GM23338 (cell line): ENCODE measurements around the gene COL15A1. TPM values are rescaled to one million over a fixed set of nuclear protein-coding genes. Genes with fewer than 3 reads are reported as not detected.

Experiments used
- ATAC-seq: fragments of 200-7000 bp; cut with Tn5 transposase; 3 replicates; pipeline ENCODE4 v1.9.1; 2020
- DNase-seq: peaks from one replicate; pipeline ENCODE4 v3.0.0-alpha.2; 2015; ENCODE audit warnings: low spot score
- H2AFZ ChIP-seq: fragments of 200-600 bp; sonication (generic); 2 replicates; pipeline ENCODE4 v1.8.0; 2016; ENCODE audit warnings: antibody characterized with exemption, mild to moderate bottlenecking, moderate library complexity
- H3F3A ChIP-seq: fragments of 200-600 bp; sonication (generic); replicated peaks from 2 replicates; pipeline ENCODE4 v1.8.0; 2017; ENCODE audit warnings: antibody characterized with exemption, mixed run types, low read depth
- H3K27ac ChIP-seq: fragments of 200-600 bp; sonication (generic); 2 replicates; pipeline ENCODE4 v1.6.1; 2016; ENCODE audit warnings: low read depth
- H3K27me3 ChIP-seq: fragments of 200-600 bp; sonication (generic); 2 replicates; pipeline ENCODE4 v1.8.0; 2016; ENCODE audit warnings: mild to moderate bottlenecking, mixed run types, moderate library complexity; ENCODE audit not compliant: insufficient read depth
- H3K36me3 ChIP-seq: fragments of 200-600 bp; sonication (generic); 2 replicates; pipeline ENCODE4 v1.8.0; 2016; ENCODE audit warnings: mild to moderate bottlenecking; ENCODE audit not compliant: insufficient read depth
- H3K4me1 ChIP-seq: fragments of 200-600 bp; sonication (generic); 2 replicates; pipeline ENCODE4 v1.8.0; 2016; ENCODE audit warnings: mild to moderate bottlenecking, moderate library complexity; ENCODE audit not compliant: insufficient read depth
- H3K4me2 ChIP-seq: fragments of 200-600 bp; sonication (generic); 2 replicates; pipeline ENCODE4 v1.7.1; 2017; ENCODE audit warnings: mixed run types
- H3K4me3 ChIP-seq: fragments of 200-600 bp; sonication (generic); 2 replicates; pipeline ENCODE4 v1.6.1; 2016; ENCODE audit warnings: mixed run types
- H3K79me2 ChIP-seq: fragments of 200-600 bp; sonication (generic); replicated peaks from 2 replicates; pipeline ENCODE4 v1.8.0; 2017; ENCODE audit warnings: mild to moderate bottlenecking; ENCODE audit not compliant: insufficient read depth
- H3K9me2 ChIP-seq: fragments of 200-600 bp; sonication (generic); 2 replicates; pipeline ENCODE4 v1.8.0; 2017; ENCODE audit not compliant: insufficient read depth
- H4K20me1 ChIP-seq: fragments of 200-600 bp; sonication (generic); replicated peaks from 2 replicates; pipeline ENCODE4 v1.8.0; 2017; ENCODE audit warnings: mild to moderate bottlenecking; ENCODE audit not compliant: insufficient read depth
- H3K27ac Mint-ChIP-seq: 2 replicates; pipeline ENCODE4 v1.8.0; 2020; ENCODE audit warnings: inconsistent platforms, mild to moderate bottlenecking, moderate library complexity, mixed read lengths
- H3K27me3 Mint-ChIP-seq: 3 replicates; pipeline ENCODE4 v1.8.0; 2022; ENCODE audit warnings: low read depth, mild to moderate bottlenecking, moderate library complexity, mixed read lengths, inconsistent platforms; ENCODE audit not compliant: insufficient read depth, poor library complexity
- H3K36me3 Mint-ChIP-seq: 3 replicates; pipeline ENCODE4 v1.8.0; 2021; ENCODE audit warnings: low read depth, mild to moderate bottlenecking, inconsistent platforms, moderate library complexity, mixed read lengths
- H3K4me1 Mint-ChIP-seq: 3 replicates; pipeline ENCODE4 v1.8.0; 2020; ENCODE audit warnings: mild to moderate bottlenecking, inconsistent platforms, mixed read lengths
- H3K4me3 Mint-ChIP-seq: 3 replicates; pipeline ENCODE4 v1.8.0; 2021; ENCODE audit warnings: moderate library complexity, mild to moderate bottlenecking, inconsistent platforms, mixed read lengths
- H3K9me3 Mint-ChIP-seq: 3 replicates; pipeline ENCODE4 v1.8.0; 2020; ENCODE audit warnings: moderate library complexity, mild to moderate bottlenecking, inconsistent platforms, mixed read lengths
- CREB1 ChIP-seq: fragments of 250-450 bp; sonication (Bioruptor Pico); IDR thresholded peaks from 2 replicates; pipeline ENCODE4 v1.5.0; 2020; ENCODE audit warnings: low read depth, mild to moderate bottlenecking, moderate library complexity
- EZH2 ChIP-seq: fragments of 200-600 bp; sonication (generic); IDR thresholded peaks from one replicate; pipeline ENCODE4 v1.8.0; 2017; ENCODE audit warnings: antibody characterized with exemption, mild to moderate bottlenecking, low read depth; ENCODE audit not compliant: unreplicated experiment
- EZH2phosphoT487 ChIP-seq: fragments of 200-600 bp; sonication (generic); IDR thresholded peaks from one replicate; pipeline ENCODE4 v1.8.1; 2018; ENCODE audit warnings: antibody characterized with exemption; ENCODE audit not compliant: unreplicated experiment
- JUNB ChIP-seq: IDR thresholded peaks from one replicate; pipeline ENCODE4 v1.6.1; 2016; ENCODE audit warnings: antibody characterized with exemption; ENCODE audit not compliant: unreplicated experiment
- NANOG ChIP-seq: IDR thresholded peaks from 2 replicates; pipeline ENCODE4 v1.6.1; 2016; ENCODE audit warnings: antibody characterized with exemption, borderline replicate concordance
- POLR2AphosphoS5 ChIP-seq: IDR thresholded peaks from 2 replicates; pipeline ENCODE4 v1.6.1; 2016; ENCODE audit warnings: antibody characterized with exemption, low read depth
- REST ChIP-seq: IDR thresholded peaks from one replicate; pipeline ENCODE4 v1.6.1; 2018; ENCODE audit warnings: antibody characterized with exemption; ENCODE audit not compliant: unreplicated experiment
- STAT1 ChIP-seq: IDR thresholded peaks from one replicate; pipeline ENCODE4 v1.6.1; 2016; ENCODE audit warnings: antibody characterized with exemption; ENCODE audit not compliant: unreplicated experiment
- ZNF114 ChIP-seq: fragments of 250-450 bp; sonication (Bioruptor Pico); IDR thresholded peaks from 2 replicates; pipeline ENCODE4 v1.5.0; 2020; ENCODE audit warnings: mild to moderate bottlenecking, moderate library complexity
- ZNF331 ChIP-seq: fragments of 250-450 bp; sonication (Bioruptor Pico); IDR thresholded peaks from 2 replicates; pipeline ENCODE4 v1.5.0; 2020; ENCODE audit warnings: low read depth, mild to moderate bottlenecking, moderate library complexity
- polyA plus RNA-seq: library from polyadenylated mRNA; unstranded; fragments of >200 nt; fragmentation: Nextera tagmentation; extraction: Ambion mirVana; gene quantifications from 2 replicates; pipeline ENCODE4 v1.2.1, GENCODE V29; 2016
- total RNA-seq: library from RNA; depleted of rRNA; stranded (reverse); fragments of >200 nt; shearing (Covaris generic); gene quantifications from 2 replicates; pipeline ENCODE4 v1.2.3, GENCODE V29; 2014
- TF ChIP-seq, protein P1 (sequence below), 2 experiments: fragments of 200-600 bp in 1 of 2; sonication (generic) in 1 of 2; conservative IDR thresholded peaks; 2 replicates each; pipeline versions ENCODE4 v1.5.1 to v1.6.1; 2016 to 2017; ENCODE audit warnings: antibody characterized with exemption in 2 of 2, low read depth in 2 of 2, mild to moderate bottlenecking in 2 of 2, moderate library complexity in 1 of 2
- TF ChIP-seq, protein P2 (sequence below): IDR thresholded peaks from 2 replicates; pipeline ENCODE4 v1.6.1; 2016; ENCODE audit warnings: antibody characterized with exemption
- TF ChIP-seq, protein P3 (sequence below): fragments of 250-450 bp; sonication (Bioruptor Pico); IDR thresholded peaks from 2 replicates; pipeline ENCODE4 v1.5.0; 2020; ENCODE audit warnings: mild to moderate bottlenecking, moderate library complexity

The COL15A1 gene
- total and polyA plus RNA-seq, 2 experiments from 2014 or later: 0.17 to 0.18 TPM

- Mint-ChIP-seq H3K36me3 (no peaks in the 10 kb centered on the region), H3K27me3 (peaks cover 6% of the 10 kb centered on the region), H3K27ac (no peak overlapping the region), H3K4me3 (no peak overlapping the region), H3K9me3 (no peaks in the 10 kb centered on the region), H3K4me1 (peaks cover 7% of the 10 kb centered on the region; the same call in 2 of the 3 replicates)
- H3K27ac ChIP-seq: no peak overlapping the region
- no peaks in the 10 kb centered on the region for H4K20me1 ChIP-seq
- no peaks in the 10 kb centered on the region for H3K27me3 ChIP-seq
- H3K9me2 ChIP-seq: no peaks in the 10 kb centered on the region
- H3K4me3 ChIP-seq: no peak overlapping the region
- ATAC-seq: no peak
- TF ChIP-seq ZNF114 (CRISPR knock-in tag): no peak
- TF ChIP-seq ZNF331 (CRISPR knock-in tag): no peak
- TF ChIP-seq, protein P1, sequence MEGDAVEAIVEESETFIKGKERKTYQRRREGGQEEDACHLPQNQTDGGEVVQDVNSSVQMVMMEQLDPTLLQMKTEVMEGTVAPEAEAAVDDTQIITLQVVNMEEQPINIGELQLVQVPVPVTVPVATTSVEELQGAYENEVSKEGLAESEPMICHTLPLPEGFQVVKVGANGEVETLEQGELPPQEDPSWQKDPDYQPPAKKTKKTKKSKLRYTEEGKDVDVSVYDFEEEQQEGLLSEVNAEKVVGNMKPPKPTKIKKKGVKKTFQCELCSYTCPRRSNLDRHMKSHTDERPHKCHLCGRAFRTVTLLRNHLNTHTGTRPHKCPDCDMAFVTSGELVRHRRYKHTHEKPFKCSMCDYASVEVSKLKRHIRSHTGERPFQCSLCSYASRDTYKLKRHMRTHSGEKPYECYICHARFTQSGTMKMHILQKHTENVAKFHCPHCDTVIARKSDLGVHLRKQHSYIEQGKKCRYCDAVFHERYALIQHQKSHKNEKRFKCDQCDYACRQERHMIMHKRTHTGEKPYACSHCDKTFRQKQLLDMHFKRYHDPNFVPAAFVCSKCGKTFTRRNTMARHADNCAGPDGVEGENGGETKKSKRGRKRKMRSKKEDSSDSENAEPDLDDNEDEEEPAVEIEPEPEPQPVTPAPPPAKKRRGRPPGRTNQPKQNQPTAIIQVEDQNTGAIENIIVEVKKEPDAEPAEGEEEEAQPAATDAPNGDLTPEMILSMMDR (conservative IDR thresholded peaks at IDR 0.05; ENCODE audit: low read depth in 2 of 2): no peak
- TF ChIP-seq POLR2AphosphoS5: no peak
- no peak for TF ChIP-seq STAT1
- no peak for TF ChIP-seq REST
- TF ChIP-seq EZH2: no peak
- TF ChIP-seq, protein P2, sequence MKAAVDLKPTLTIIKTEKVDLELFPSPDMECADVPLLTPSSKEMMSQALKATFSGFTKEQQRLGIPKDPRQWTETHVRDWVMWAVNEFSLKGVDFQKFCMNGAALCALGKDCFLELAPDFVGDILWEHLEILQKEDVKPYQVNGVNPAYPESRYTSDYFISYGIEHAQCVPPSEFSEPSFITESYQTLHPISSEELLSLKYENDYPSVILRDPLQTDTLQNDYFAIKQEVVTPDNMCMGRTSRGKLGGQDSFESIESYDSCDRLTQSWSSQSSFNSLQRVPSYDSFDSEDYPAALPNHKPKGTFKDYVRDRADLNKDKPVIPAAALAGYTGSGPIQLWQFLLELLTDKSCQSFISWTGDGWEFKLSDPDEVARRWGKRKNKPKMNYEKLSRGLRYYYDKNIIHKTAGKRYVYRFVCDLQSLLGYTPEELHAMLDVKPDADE: no peak
- no peak for TF ChIP-seq EZH2phosphoT487
- no peak for TF ChIP-seq NANOG
- no peak for TF ChIP-seq CREB1 (CRISPR knock-in tag)
- no peak for TF ChIP-seq JUNB
- TF ChIP-seq, protein P3, sequence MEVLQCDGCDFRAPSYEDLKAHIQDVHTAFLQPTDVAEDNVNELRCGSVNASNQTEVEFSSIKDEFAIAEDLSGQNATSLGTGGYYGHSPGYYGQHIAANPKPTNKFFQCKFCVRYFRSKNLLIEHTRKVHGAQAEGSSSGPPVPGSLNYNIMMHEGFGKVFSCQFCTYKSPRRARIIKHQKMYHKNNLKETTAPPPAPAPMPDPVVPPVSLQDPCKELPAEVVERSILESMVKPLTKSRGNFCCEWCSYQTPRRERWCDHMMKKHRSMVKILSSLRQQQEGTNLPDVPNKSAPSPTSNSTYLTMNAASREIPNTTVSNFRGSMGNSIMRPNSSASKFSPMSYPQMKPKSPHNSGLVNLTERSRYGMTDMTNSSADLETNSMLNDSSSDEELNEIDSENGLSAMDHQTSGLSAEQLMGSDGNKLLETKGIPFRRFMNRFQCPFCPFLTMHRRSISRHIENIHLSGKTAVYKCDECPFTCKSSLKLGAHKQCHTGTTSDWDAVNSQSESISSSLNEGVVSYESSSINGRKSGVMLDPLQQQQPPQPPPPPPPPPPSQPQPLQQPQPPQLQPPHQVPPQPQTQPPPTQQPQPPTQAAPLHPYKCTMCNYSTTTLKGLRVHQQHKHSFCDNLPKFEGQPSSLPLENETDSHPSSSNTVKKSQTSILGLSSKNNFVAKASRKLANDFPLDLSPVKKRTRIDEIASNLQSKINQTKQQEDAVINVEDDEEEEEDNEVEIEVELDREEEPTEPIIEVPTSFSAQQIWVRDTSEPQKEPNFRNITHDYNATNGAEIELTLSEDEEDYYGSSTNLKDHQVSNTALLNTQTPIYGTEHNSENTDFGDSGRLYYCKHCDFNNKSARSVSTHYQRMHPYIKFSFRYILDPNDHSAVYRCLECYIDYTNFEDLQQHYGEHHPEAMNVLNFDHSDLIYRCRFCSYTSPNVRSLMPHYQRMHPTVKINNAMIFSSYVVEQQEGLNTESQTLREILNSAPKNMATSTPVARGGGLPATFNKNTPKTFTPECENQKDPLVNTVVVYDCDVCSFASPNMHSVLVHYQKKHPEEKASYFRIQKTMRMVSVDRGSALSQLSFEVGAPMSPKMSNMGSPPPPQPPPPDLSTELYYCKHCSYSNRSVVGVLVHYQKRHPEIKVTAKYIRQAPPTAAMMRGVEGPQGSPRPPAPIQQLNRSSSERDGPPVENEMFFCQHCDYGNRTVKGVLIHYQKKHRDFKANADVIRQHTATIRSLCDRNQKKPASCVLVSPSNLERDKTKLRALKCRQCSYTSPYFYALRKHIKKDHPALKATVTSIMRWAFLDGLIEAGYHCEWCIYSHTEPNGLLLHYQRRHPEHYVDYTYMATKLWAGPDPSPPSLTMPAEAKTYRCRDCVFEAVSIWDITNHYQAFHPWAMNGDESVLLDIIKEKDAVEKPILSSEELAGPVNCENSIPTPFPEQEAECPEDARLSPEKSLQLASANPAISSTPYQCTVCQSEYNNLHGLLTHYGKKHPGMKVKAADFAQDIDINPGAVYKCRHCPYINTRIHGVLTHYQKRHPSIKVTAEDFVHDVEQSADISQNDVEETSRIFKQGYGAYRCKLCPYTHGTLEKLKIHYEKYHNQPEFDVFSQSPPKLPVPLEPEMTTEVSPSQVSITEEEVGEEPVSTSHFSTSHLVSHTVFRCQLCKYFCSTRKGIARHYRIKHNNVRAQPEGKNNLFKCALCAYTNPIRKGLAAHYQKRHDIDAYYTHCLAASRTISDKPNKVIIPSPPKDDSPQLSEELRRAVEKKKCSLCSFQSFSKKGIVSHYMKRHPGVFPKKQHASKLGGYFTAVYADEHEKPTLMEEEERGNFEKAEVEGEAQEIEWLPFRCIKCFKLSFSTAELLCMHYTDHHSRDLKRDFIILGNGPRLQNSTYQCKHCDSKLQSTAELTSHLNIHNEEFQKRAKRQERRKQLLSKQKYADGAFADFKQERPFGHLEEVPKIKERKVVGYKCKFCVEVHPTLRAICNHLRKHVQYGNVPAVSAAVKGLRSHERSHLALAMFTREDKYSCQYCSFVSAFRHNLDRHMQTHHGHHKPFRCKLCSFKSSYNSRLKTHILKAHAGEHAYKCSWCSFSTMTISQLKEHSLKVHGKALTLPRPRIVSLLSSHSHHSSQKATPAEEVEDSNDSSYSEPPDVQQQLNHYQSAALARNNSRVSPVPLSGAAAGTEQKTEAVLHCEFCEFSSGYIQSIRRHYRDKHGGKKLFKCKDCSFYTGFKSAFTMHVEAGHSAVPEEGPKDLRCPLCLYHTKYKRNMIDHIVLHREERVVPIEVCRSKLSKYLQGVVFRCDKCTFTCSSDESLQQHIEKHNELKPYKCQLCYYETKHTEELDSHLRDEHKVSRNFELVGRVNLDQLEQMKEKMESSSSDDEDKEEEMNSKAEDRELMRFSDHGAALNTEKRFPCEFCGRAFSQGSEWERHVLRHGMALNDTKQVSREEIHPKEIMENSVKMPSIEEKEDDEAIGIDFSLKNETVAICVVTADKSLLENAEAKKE: no peak
- H3K4me1 ChIP-seq: no peaks in the 10 kb centered on the region
- no peak for DNase-seq
- no peaks in the 10 kb centered on the region for H3F3A ChIP-seq
- no peaks in the 10 kb centered on the region for H3K36me3 ChIP-seq
- H3K4me2 ChIP-seq: no peak overlapping the region
- no peaks in the 10 kb centered on the region for H3K79me2 ChIP-seq
- H2AFZ ChIP-seq: no peak overlapping the region
These were observed 39.9 kb downstream of the COL15A1 start for GRCh38 chr9:98983295-98984268.
